Measurements from ENCODE around the gene RAPGEF6.
"Not testable (repeated sequence)": the region's sequence is repeated elsewhere in the genome, so short reads cannot be mapped to it uniquely, and the experiment has no call there.

RAPGEF6 gene

DNA sequence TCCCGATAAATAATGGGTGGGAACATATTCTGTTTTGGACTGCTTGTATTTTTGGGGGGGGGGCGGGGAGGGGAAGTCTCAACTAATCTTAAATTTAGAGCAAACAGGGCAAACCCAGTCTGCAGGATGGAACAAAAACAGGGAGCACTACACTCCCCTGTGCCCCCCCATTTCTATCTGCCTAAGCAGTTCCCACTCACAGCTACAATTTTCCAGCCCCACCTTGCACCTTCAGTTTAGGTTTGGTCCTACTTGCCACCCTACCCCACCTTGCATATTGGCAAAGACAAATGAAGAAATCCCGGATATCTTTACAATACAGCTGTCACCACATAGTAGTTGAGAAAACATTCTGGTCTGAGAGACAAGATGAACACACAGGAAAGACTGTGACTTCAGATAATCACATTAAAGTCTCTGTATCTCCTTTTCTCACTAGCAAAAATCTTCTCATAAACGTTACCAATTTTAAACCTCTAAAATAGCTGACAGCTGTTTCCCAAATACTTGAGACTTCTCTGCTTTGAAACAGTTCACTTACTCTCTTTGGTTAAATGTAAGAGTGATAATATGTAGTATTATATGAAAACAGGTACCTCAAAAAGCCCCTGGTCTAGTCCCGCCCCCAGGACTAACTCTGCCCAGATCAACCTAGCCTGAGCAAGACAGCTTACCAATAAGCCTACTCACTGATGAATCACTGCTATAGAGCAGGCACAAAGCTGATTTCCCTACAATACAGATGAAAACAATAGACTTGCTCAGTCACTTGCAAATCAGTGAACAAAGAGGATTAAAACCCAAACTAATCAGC is 5.2 kb upstream of the RAPGEF6 start:
- DNase-seq, result peak in 1 of 56 donors; percentile 14

DNA sequence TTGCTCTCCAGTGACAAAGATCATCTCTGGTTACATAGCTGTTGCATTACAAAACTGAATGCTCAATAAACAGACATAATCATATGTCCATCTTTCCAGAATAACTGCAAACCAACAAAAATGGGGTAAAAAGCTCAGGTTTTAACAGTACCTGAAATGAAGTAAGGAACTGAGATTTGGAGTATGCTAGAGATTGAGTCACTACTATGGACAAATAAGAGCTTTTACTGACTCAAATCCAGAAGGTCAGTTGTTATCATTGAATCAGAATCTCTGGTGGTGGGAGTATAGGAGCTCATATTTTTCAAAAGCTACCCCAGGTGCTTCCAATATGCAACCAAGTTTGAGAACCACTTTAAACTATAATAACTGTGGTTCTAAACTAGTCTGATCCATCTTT is 4.1 kb upstream of the RAPGEF6 start:
- no peak for DNase-seq

DNA sequence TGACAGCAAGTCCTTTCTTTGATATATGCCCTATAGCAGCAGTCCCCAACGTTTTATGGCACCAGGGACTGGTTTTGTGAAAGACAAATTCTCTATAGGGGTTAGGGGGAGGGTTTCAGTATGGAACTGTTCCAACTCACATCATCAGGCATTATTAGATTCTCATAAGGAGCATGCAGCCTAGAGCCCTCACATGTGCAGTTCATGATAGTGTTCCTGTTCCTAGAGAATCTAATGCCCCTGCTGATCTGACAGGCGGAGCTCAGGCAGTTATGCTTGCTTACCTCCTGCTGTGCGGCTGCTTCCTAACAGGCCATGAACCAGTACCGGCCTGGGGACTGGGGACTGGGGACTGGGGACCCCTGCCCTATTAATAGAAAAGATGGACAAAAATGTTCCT is 2.7 kb upstream of the RAPGEF6 start:
- DNase-seq, result no peak

DNA sequence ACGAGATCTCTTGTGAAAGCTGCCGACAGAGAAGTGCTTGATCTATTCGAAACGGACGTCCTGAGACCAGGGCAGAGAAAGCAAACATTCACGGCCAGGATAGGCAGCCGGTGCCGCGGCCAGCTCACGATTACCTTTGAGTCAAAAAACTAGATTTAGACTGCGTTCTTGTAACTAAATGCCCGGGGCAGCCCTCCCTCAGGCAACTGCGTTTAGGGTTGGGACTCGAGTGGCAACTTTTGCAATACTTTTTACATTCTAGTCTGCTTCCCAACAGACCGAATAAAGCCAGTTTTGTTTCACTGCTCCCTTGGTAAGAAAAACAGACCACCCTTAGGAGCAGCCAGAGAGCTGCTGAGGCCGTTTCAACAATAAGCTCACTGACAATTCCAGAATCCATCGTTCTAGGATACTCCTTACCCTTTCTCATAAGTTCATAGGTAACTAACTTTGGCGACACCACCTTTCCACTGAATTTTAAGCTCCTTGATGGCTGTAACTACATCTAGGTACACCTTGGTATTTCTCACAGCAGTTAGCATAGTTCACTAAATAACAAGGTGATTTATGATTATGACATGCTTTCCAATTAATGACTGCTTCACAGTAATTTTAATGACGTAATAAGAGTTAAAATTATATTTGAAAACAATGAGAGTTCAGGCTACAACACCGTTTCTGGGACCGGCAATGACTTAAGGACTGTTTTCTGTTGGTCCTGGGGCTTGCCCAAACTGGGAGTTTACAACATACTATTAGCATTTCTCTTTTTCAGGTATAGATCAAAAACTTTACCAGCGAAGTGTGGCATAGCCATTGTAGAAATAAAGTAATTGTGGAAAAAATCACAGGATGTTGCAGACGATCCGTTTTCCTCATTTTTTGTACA is 899 bp upstream of the RAPGEF6 start:
- DNase-seq, result peak in 9 of 56 donors; percentile 56 to 80 (median 64)

DNA sequence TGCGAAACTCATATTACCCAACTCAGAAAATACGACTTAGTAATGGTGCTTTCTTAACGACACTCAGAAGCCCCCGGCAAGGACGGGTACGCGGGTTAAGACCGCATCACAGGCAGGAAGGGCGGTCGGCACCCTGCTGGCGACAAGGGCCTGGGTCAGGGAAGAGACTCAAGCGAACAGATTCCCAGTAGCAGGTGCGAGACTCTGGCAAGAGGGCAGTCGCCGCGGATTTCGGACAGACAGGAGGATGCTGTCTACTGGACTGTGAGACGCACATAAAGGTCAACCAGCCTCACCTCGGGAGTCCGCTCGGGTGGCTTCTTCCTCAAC is 398 bp downstream of the RAPGEF6 start:
- peak in 19 of 56 donors; percentile 30 to 74 (median 63) for DNase-seq

DNA sequence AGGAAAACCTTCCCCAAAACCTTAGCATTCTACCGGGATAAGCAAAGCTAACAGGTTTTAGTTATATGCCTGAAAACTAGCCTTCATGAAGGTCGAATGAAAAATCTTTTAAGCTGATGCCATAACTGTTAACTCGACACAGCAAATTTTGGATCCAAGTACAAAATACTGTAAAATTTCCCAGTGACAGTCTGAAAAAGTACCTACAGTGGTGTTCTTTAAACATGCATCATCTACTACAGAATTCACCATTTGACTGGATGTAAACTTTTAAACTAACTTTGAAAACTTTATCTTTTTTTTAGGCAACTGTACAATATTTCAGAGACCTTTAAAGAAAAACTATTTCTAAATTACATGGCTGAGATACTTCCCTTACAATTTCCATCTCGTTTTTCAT is 791 bp downstream of the RAPGEF6 start:
- DNase-seq, result no peak

DNA sequence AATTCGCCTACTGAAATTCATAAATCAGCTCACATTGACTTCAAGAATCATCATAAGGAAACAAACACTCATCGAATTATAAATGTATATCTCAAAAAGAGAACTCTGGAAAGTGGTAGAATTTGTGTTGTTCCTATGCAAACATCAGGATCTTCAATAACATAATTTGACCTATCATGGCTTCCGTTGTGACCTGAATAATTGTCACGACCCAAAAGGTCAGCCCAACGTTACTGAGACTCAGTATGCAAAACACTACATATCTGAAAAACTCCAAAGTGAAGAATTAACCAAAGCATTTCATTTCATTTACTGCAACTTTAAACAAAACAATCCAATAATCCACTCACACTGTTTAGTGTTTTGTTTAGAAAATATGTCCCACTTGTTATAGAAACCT is 1.2 kb downstream of the RAPGEF6 start:
- DNase-seq, result no peak

DNA sequence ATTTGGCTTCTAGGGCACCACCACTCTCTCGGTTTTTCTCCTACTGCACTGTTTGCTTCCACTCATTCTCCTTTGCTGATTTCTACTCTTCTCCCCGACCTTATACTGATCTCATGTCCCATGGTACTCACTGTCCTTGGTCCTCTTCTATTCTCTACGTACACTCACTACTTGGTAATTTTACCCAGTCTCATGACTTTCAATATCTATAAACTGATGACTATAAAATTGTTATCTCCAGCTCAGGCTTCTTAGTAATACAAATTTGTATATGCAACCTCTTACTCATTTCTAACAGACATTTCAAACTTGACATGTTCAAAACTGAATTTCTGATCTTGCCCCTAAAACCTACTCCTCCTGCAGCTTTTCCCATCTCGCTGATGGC is 4.1 kb downstream of the RAPGEF6 start:
- DNase-seq, result no peak

DNA sequence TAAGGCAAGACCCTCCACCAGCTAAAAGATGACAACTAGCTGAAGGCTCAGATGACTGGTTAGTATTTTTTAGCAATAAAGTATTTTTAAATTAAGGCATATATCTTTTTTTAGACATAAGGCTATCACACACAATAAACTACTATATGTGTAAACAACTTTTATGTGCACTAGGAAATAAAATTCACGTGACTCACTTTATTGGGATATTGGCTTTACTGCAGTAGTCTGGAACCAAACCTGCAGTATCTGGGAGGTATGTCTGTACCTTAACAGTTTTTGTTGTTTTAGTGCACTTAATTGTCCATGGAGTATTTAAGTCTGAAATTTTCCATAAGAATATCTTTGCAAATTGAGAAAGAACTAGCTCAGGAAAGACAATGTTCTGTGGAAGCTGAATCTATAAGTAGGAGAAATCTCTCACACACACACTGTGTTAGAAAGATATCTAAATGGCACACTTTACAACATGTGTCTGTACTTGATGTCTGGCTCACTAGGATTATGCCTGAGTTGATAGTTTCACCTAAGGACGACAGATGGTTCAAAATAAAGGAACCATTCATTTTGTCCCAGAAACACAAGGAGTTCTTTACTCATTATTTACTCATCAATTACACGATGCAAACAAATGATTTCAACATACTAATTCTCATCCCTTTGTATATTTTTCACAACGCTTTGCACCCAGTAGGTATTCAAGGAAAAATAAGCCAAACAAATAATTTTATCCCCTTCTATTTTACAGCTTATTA is 4.6 kb downstream of the RAPGEF6 start:
- no peak for DNase-seq

DNA sequence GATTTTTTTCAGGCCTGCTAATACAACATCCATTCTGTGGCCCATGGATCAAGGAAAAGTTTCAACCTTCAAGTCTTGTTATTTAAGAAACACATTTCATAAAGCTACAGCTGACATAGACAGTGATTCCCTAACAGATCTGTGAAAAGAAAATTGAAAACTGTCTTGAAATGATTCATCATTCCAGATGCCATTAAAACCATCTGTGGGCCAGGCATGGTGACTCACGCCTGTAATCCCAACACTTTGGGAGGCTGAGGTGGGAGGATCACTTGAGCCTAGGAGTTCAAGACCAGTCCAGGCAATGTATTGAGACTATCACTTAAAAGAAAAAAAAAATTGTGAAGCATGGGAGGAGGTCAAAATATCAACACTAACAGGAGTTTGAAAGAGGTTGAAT is 6.0 kb downstream of the RAPGEF6 start:
- DNase-seq, result no peak

DNA sequence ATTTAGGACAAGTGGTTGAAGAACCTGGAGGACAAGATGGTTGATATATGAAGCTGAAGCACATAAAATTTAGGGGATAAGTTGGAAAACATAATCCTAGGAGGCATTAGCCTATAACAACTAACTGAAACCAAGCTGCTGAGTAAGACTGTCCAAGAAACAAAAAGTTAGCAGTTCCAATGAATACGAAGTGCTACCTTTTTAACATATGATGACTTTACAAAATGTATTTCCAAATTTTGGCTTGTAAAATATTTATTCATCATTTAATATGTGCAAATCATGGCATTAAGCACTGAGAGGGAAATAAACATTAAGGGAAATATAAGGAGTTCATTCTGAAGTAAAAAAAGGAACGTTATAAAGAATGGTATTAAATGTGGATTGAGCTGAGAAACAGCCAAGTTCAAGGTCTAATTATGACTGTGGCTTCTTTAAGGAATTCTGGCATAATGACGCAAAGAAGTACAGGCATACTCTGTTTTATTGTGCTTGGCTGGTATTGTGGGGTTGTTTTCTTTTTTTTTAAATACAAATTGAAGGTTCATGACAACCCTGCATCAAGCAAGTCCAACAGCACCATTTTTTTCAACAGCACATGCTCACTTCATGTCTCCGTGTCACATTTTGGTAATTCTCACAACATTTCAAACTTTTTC is 7.7 kb downstream of the RAPGEF6 start:
- no peak for DNase-seq

DNA sequence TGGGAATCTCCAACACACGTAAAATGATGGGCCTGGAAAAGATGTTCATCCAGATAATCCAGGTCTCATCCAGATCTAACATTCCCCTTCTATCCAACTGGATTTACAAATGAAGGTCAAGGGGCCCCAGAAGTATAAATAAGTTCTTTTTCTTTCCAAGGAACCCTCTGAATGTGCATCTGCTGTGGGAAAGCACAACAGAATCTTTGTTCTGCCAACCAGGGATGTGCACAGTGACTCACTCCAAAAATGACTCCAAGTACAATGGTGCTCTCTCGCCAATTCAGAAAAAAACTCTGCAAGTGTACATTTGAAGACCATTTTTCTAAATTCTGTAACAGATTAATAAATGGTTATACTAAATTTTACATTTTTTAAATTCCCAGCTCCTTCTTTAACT is 12.4 kb downstream of the RAPGEF6 start:
- peak in 35 of 56 donors; percentile 2 to 74 (median 37) for DNase-seq

DNA sequence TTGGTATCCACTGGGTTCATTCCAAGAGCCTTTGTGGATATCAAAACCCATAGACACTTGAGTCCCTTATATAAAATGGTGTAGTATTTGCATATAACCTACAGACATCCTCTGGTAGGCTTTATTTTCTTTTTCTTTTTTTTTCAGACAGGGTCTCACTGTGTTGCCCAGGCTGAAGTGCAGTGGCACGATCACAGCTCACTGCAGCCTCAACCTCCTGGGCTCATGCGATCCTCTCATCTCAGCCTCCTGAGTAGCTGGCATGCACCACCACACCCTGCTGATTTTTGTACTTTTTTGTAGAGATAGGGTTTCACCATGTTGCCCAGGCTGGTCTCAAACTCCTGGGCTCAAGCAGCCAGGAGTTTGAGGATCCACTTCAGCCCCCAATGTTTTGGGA is 13.9 kb downstream of the RAPGEF6 start:
- not testable (repeated sequence) for DNase-seq

DNA sequence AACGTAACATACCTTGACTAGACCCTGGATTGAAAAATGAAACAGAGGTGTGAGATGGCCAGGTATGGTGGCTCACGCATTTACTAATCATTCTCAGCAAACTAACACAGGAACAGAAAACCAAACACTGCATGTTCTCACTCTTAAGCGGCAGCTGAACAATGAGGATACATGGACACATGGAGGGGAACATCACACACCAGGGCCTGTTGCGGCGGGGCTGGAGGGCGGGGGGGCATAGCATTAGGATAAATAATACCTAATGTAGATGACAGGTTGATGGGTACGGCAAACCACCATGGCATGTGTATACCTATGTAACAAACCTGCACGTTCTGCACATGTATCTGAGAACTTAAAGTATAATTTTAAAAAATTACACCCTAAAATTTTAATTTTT is 15.9 kb downstream of the RAPGEF6 start:
- DNase-seq, result peak in 2 of 56 donors; percentile 11 to 23

DNA sequence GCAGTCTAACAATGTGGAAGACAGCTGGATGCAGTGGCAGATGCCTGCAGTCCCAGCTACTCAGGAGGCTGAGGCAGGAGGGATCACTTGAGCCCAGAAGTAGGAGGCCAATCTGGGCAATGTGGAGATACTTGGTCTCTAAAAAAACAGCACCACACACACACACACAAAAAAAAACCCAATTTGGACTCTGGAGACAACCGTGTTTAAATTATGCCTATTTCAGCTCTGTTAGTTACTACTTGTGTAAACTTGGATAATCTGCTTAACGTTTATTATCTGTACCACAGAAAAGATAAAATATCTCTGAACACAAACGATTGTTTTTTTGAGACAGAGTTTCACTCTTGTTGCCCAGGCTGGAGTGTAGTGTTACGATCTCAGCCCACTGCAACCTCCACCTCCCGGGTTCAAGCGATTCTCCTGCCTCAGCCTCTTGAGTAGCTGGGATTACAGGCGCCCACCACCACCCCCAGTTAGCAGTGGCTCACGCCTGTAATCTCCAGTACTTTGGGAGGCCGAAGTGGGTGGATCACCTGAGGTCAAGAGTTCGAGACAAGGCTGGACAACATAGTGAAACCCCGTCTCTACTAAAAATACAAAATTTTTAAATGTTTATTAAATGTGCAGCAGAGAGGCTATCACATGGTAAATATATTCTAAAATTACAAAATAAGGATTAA is 17.7 kb downstream of the RAPGEF6 start:
- no peak for DNase-seq

DNA sequence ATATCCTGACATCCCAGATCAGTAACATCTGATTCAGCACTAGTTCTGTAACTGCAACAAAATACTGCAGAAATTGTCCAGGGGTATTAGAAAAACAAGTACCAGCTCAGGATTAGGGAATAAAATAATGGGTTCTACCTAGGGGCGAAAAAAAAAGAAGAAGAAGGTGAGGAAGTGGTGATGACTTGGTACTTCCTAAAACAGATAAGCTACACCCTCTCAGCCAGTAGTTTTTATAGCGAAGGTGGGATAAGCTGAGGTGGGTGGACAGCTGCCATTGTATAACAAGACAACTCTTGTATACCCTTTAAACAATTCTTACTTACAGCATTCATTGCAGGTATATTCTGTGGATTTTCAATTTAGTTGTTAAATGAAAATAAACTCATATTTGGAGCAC is 19.1 kb downstream of the RAPGEF6 start:
- DNase-seq, result no peak

DNA sequence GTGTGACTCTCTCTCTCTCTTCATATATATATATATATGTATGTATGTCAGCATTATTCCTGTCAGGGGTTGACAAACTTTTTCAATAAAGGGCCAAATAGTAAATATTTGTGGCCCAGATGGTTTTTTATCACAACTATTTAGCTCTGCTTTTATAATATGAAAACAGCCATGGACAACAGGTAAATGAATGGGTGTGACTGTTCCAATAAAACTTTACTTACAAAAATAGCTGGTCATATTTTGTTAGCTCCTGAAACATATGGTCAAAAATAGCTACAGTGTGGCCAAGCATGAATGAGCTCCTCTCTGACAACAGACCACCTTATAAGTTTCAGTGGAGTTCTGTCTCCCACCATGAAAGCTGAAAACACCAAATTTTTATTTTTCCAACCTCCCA is 21.6 kb downstream of the RAPGEF6 start:
- no peak for DNase-seq

DNA sequence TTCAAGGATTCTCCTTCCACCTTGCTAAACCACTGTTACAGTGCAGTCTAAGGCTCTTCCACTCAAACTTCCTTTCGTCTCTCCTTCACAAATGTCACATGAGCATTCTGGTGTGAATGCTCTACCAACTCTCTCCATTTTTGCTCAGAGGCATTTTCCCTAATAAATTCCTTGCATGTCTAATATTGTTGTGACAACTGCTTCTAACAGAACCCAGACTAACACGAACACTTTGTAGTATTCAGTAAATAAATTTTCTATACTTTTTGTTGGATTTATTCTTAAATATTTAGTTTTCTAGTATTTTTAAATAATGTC is 24.0 kb downstream of the RAPGEF6 start:
- DNase-seq, result no peak

DNA sequence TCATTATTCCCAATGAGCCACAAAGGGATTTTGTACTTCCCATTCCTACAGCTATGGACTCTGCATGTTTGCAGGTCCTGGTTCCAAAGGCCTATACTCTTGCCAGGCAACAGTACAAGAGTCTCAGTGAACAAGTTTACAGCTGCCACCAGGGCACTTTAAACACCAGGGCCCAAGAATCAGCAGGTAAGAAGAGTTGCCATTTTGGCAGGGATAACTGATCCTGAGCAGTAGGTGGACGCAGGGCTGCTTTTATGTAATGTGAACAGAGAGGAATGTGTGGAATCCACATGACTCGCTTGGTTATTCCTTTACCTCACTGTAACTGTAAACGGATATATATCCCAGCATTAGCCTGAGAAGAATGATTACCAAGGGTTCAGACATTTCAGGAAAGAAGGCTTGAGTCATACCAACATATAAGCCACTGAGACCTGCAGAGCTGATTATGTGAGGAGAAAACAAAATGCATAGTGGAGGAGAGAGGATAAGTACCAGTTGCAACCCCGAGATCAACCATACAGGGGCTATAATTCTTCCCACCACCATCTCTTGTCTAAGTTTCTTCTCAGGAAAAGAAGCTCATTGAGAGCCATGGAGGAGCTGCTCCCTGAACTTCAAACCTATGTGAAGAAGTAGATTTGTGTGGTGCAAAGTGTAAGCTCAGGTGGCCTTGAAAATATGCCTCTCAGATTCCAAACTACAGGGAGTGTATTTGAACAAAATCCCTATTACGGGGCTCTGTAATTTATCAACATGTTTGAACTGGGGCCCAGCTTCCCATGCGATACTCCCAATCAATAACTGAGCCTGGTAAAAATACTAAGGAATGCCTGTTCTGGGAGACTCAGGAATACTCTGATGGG is 24.6 kb downstream of the RAPGEF6 start:
- no peak for DNase-seq

DNA sequence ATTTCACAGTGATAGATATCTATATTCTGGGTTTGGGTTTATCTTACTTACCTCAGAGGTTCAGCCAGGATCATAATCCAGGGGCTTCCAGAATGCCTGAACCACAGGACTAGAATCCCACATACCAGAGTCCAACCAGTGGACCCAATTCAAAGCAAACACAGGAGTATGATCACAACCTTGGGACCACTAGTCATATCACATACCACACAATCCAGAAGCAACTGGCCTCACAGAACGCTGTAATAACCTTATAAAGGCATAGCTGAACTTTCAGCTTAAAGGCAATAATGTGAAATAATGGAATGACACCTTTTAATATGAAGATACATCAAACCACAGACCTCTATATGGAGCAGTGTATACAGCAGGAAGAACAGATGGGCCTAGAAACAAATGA is 25.3 kb downstream of the RAPGEF6 start:
- no peak for DNase-seq
